Osteoblast (primary cell): ENCODE data around the gene DCK. TPM values are rescaled to one million over a fixed set of nuclear protein-coding genes. Genes with fewer than 3 reads are reported as not detected.
A peak's percentile ranks its signal among the peaks of the same experiment; 100 is the strongest.

Experiments used
- DNase-seq: peaks from one replicate; pipeline ENCODE4 v3.0.0; 2011; ENCODE audit warnings: low spot score, mixed read lengths; ENCODE audit not compliant: insufficient read length; ENCODE audit errors: missing footprints
- H2AFZ ChIP-seq: 2 replicates; pipeline ENCODE4 v1.6.0; 2011; ENCODE audit warnings: mild to moderate bottlenecking, low read length
- H3K27ac ChIP-seq: 2 replicates; pipeline ENCODE4 v1.5.1; 2011; ENCODE audit warnings: mild to moderate bottlenecking, low read depth, low read length, moderate library complexity
- H3K27me3 ChIP-seq: 2 replicates; pipeline ENCODE4 v1.6.0; 2012; ENCODE audit warnings: mild to moderate bottlenecking, control low read depth, inconsistent platforms, low read length, moderate library complexity; ENCODE audit not compliant: insufficient read depth
- H3K36me3 ChIP-seq: 2 replicates; pipeline ENCODE4 v1.5.1; 2011; ENCODE audit warnings: mild to moderate bottlenecking, low read length, control low read depth, moderate library complexity; ENCODE audit not compliant: insufficient read depth
- H3K4me1 ChIP-seq: 2 replicates; pipeline ENCODE4 v1.5.1; 2011; ENCODE audit warnings: mild to moderate bottlenecking, low read length, control low read depth, moderate library complexity; ENCODE audit not compliant: insufficient read depth
- H3K4me2 ChIP-seq: 2 replicates; pipeline ENCODE4 v1.6.0; 2011; ENCODE audit warnings: mild to moderate bottlenecking, low read length; ENCODE audit not compliant: insufficient read depth
- H3K4me3 ChIP-seq: fragments of 200-600 bp; sonication (generic); 3 replicates; pipeline ENCODE4 v1.5.1; 2012; ENCODE audit warnings: mild to moderate bottlenecking, low read length, inconsistent platforms; ENCODE audit not compliant: insufficient read depth
- H3K79me2 ChIP-seq: 2 replicates; pipeline ENCODE4 v1.6.0; 2012; ENCODE audit warnings: mild to moderate bottlenecking, low read length, control low read depth, inconsistent platforms; ENCODE audit not compliant: insufficient read depth
- H3K9me3 ChIP-seq: 2 replicates; pipeline ENCODE4 v1.5.1; 2011; ENCODE audit warnings: low read depth, low read length, control low read depth
- H4K20me1 ChIP-seq: 2 replicates; pipeline ENCODE4 v1.6.0; 2012; ENCODE audit warnings: mild to moderate bottlenecking, low read length, control low read depth; ENCODE audit not compliant: insufficient read depth
- CTCF ChIP-seq: IDR thresholded peaks from 2 replicates; pipeline ENCODE4 v1.5.1; 2011; ENCODE audit warnings: mild to moderate bottlenecking, low read depth, low read length, moderate library complexity; ENCODE audit errors: extremely low read depth
- total RNA-seq: library from RNA; depleted of rRNA; stranded (reverse); fragments of >200 nt; gene quantifications from 2 replicates; pipeline ENCODE4 v1.2.3, GENCODE V29; 2012

DCK gene
- 13.8 and 16.5 TPM in 2 replicates for total RNA-seq

- no peak for TF ChIP-seq CTCF
- DNase-seq = peak; percentile 97
- no peaks in the 10 kb centered on the region for H4K20me1 ChIP-seq
- peaks cover 48% of the 10 kb centered on the region for H3K79me2 ChIP-seq
- peak within 1 kb of the TSS; percentile 92 for H3K4me2 ChIP-seq
- peaks cover 2% of the 10 kb centered on the region for H3K36me3 ChIP-seq
- H3K4me3 ChIP-seq = peak within 1 kb of the TSS; percentile 96
- H3K27ac ChIP-seq = peak within 1 kb of the TSS; percentile 84
- H3K4me1 ChIP-seq = peaks cover 19% of the 10 kb centered on the region
- H3K9me3 ChIP-seq = no peaks in the 10 kb centered on the region
- H2AFZ ChIP-seq = peak within 1 kb of the TSS; percentile 93
- no peaks in the 10 kb centered on the region for H3K27me3 ChIP-seq
Observed at GRCh38 chr4:70993181-70994068, at the start of gene DCK. TSS of gene DCK (plus strand) at chr4:70993649. CDS start at chr4:70993836, 187 bp downstream.

- Histone ChIP-seq H4K20me1 (peaks cover 2% of the 10 kb centered on the region), H3K4me3 (no peak overlapping the region), H3K9me3 (no peaks in the 10 kb centered on the region), H3K4me2 (peak overlapping the region; percentile 37), H3K27ac (peak overlapping the region; percentile 62), H3K36me3 (no peaks in the 10 kb centered on the region), H3K4me1 (peaks cover 22% of the 10 kb centered on the region), H3K79me2 (peaks cover 69% of the 10 kb centered on the region), H3K27me3 (no peaks in the 10 kb centered on the region), H2AFZ (no peak overlapping the region)
- DNase-seq = no peak
- TF ChIP-seq CTCF = no peak
Observed at GRCh38 chr4:70945046-70945445, 48.4 kb upstream of the DCK start.

- Histone ChIP-seq H3K4me1 (peaks cover 22% of the 10 kb centered on the region), H3K4me3 (no peak overlapping the region), H3K9me3 (no peaks in the 10 kb centered on the region), H3K79me2 (peaks cover 68% of the 10 kb centered on the region), H3K27me3 (no peaks in the 10 kb centered on the region), H3K4me2 (peak overlapping the region; percentile 37), H2AFZ (no peak overlapping the region), H4K20me1 (no peaks in the 10 kb centered on the region), H3K27ac (peak overlapping the region; percentile 62), H3K36me3 (no peaks in the 10 kb centered on the region)
- DNase-seq = no peak
- TF ChIP-seq CTCF = no peak
Observed at GRCh38 chr4:70945452-70946055, 47.9 kb upstream of the DCK start.

DNA sequence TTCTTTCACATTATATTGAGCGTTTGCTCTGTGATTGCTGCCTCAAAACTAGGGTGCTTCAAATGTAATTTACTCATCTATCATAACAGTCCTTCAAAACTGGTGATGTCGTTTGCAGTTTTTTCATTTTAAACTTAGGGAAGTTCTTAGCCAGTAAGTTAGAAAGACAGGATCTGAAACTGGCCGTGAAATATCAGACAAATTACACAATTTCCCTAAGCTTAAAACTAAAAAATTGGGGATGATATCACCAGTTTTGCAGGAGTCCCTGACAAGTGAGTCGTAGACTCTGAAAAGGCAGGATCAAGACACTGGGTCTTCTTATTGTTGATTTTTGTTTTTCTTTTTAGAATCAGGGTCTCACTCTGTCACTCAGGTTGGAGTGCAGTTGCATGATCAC, 46.5 kb upstream of the DCK start:
- no peak for TF ChIP-seq CTCF
- peaks cover 22% of the 10 kb centered on the region for H3K4me1 ChIP-seq
- no peak overlapping the region for H3K4me3 ChIP-seq
- H4K20me1 ChIP-seq = no peaks in the 10 kb centered on the region
- H3K36me3 ChIP-seq = no peaks in the 10 kb centered on the region
- peaks cover 74% of the 10 kb centered on the region for H3K79me2 ChIP-seq
- H3K9me3 ChIP-seq = no peaks in the 10 kb centered on the region
- H2AFZ ChIP-seq = no peak overlapping the region
- no peaks in the 10 kb centered on the region for H3K27me3 ChIP-seq
- DNase-seq = no peak
- H3K27ac ChIP-seq = no peak overlapping the region
- no peak overlapping the region for H3K4me2 ChIP-seq
